ENCODE results near the gene ZNF440.
"Not testable (repeated sequence)": the region's sequence is repeated elsewhere in the genome, so short reads cannot be mapped to it uniquely, and the experiment has no call there.

The ZNF440 gene

DNA sequence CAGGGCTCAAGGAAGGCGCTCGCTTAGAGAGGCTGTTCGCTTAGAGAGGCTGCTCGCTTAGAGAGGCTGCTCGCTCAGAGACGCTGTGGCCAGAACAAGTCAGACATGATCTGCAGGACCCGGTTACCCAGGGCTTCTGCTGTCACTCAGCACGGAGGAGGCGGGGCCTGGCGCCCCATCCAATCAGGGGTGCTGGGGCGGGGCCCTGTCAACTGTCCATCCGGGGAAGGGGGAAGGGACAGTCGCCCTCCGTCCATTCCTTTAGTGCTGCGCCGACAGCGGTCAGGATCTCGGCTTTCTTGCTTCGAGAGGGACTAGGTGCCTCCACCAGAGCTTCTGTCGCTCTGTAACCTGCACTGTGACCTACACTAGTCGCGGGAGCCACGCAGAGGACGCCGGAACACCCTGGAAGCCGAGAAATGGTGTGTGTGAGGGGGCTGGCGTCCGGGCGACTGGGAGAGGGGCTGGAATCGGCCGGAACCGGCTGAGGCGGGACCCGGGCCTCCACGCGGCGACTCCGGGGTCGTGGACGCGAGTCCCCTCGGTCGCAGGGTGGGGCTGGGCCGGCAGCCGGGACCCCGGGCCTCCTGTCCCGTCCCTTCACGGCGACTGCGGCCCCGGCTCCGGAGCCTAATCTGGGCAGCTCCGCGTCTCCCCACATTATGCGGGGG is at the start of gene ZNF440:
ZNF440 (plus strand) TSS at position 245 of the 671 bp plus-strand sequence; CDS start at position 420, 175 bp downstream.
- DNase-seq, result peak; percentile 89

DNA sequence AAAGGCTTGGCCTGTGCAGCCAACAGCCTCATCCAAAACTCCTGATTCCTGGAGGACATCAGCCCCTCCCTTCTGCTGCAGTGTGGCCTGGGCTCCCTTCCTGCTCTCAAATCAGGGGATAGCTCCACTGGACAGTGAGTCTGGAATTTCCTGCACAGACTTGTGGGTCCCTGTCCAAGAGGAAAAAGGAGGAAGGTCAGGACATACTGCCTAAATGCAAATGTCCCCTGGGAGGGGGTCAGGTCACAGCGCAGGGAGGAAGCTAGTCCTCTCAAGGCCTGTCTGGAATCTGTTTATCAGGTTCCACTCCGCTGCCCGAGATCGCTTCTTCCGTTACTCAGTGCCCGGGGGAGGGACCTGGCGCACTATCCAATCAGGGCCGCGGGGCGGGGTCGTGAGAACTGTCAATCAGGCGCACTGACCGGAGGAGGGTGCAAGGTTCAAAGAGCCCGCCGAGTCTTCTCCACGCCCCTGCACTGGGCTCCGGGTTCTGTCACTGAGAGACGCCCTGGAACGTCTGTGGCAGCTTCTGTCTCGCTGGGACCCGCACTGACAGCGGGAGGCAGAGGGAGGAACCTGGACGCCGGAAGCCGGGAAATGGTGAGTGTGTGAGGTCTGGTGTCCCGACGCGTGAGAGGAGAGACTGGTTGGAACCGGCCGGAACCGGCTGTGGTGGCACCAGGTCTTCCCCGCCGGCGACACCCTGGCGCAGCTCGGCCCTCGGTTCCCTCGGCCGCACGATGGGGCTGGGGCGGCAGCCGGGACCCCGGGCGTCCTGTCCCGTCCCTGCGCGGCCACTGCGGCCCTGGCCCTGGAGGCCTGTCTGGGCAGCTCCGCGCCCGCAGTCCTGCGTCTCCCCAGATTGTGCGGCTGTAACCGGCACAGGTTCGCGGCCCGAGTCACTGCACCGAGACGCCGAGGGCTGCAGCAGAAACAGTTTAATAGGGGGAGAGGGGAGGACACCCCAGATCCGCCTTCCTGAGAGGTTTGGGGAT is 47.2 kb upstream of the ZNF440 start, which contains the start of gene ZNF441:
ZNF441 (plus strand) TSS at position 404 of the 995 bp plus-strand sequence; CDS start at position 598, 194 bp downstream.
- DNase-seq, result peak; percentile 93

DNA sequence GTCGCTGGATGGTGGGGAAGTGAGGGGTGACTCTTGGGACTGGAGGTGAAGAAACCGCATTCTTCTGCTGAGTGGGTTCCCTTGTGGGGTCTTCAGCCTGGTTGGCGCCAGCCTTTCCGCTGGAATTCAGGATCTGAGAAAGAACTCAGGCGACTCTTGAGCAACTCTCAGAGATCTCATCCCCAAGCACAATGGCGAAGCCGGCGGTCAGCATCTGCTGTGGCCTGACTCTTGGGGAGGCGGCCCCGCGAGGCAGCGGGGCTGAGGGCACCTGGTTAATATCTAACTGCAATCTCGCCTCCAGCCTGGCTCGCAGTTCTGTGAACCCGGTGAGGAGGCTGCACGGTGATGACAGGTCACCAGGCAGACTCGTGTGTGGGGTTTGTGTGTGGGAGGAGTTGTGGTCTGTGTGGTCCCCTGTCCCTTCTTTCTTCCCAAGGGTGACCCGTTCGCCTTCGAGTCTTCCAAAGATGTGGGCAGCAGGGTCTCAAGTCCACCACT is 46.4 kb upstream of the ZNF440 start:
- DNase-seq, result peak; percentile 12

DNA sequence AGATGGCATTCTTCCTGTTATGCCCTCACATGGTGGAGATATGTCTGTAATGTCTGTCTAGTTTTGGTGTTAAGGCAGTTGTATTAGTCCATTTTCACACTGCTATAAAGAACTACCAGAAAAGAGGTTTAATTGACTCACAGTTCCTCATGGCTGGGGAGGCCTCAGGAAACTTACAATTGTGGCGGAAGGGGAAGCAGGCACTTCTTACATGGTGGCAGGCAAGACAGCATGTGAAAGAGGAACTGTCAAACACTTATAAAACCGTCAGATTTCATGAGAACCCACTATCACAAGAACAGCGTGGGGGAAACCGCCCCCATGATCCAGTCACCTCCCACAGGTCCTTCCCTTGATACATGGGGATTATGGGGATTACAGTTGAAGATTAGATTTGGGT is 44.1 kb upstream of the ZNF440 start:
- DNase-seq, result no peak

DNA sequence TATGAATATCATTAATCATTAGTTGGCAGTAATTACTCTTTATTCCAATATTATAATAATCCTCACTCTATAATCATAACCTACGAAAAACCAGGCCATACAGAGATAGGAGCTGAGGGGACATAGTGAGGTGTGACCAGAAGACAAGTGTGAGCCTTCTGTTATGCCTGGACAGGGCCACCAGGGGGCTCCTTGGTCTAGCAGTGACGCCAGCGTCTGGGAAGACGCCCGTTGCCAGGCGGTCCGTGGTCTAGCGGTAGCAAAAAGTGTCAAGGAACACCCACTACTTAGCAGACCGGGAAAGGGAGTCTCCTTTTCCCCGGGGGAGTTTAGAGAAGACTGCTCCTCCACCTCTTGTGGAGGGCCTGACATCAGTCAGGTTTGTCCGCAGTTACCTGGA is 42.6 kb upstream of the ZNF440 start:
- DNase-seq, result not testable (repeated sequence)

DNA sequence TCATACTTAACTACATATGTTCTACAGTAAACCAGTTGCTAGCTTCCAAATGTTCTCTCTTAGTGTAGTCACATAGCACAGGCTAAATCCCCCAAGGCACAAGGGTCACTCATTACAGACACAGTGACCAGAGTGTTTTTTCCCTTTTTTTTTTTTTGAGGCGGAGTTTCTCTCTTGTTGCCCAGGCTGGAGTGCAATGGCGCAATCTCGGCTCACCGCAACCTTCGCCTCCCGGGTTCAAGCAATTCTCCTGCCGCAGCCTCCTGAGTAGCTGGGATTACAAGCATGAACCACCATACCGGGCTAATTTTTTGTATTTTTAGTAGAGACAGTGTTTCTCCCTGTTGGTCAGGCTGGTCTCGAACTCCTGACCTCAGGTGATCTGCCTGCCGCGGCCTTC is 37.4 kb upstream of the ZNF440 start:
- not testable (repeated sequence) for DNase-seq

DNA sequence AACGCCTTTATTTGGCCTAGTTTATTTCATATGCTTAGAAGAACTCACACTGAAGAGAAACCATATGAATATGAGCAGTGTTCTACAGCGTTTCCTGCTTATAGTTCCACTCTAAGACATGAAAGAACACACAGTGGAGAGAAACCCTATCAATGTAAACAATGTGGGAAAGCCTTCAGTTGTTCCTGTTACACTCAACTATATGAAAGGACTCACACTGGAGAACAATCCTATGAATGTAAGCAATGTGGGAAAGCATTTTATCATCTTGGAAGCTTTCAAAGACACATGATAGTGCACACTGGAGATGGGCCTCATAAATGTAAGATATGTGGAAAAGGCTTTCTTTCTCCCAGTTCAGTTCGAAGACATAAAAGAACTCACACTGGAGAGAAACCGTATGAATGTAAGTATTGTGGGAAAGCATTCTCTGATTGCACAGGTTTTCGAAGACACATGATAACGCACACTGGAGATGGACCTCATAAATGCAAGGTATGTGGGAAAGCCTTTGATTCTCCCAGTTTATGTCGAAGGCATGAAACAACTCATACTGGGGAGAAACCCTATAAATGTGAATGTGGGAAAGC is 33.5 kb upstream of the ZNF440 start:
- DNase-seq, result no peak

DNA sequence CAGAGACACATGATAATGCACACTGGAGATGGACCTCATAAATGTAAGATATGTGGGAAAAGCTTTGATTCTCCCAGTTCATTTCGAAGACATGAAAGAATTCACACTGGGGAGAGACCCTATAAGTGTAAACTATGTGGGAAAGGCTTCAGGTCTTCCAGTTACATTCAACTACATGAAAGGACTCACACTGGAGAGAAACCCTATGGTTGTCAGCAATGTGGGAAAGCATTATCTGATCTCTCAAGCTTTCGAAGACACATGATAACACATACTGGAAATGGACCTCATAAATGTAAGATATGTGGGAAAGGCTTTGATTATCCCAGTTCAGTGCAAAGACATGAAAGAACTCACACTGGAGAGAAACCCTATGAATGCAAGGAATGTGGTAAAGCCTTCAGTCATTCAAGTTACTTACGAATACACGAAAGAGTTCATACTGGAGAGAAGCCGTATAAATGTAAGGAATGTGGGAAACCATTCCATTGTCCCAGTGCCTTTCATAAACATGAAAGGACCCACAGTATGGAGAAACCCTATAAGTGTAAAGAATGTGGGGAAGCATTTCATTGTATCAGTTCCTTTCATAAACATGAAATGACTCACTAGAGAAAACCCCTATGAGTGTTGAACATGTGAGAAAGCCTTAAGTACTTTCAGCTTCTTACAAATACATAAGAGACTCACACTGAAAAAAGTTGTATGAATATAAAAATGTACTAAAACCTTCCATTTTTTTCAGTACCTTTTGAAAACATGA is 32.6 kb upstream of the ZNF440 start:
- DNase-seq, result peak; percentile 8

DNA sequence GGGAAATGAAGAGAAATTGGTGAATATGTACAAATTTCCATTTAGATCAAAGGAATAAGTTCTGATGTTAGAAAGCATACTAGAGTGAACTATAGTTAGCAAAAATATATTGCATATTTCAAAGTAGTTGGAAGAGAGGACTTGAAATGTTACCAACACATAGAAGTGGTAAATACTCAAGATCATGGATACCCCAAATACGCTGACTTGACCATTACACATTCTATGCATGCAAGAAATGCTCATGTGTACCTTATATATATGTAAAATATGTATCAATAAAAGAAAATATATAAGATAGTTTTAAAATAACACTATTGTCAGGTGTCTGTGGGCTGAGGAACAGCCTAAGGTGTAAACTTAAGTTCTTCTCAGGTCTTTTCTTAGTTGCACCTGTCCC is 30.3 kb upstream of the ZNF440 start:
- no peak for DNase-seq

DNA sequence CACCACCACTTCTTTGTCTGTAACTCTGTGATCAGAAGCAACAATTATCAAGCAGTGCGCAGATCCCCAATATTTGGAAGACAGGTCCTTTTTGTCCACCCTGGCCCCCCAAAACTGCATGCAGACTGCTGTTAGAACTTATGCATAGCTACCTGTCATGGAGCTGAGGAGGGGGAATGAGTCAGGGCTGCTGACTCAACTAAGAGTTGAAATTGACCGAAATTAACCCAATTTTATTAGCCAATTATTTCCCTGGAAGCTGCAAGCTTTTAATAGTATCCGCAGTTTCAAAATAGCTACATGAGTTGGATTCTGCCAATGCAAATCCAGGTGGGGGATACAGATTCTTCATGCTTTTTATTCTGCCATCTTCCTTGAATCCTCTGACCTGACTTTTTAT is 29.7 kb upstream of the ZNF440 start:
- DNase-seq, result no peak

DNA sequence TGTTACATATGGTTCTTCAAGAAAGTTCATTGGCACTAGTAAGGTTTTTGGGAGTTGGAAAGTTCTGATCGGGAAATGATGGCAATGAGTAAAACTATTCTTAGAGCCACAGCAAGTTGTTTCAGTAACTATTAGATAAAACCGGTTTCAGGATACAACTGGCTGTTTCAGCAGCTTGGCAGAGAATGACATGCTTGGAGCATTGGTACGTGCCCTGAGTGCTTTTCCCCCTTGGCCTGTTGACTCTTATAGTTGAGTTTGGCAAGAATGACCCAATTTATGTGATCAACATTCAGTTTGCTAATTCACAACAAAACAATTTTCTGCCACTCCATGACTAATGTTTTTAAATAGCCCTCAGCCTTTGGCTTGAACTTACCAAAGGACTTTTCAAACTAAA is 26.5 kb upstream of the ZNF440 start:
- no peak for DNase-seq

DNA sequence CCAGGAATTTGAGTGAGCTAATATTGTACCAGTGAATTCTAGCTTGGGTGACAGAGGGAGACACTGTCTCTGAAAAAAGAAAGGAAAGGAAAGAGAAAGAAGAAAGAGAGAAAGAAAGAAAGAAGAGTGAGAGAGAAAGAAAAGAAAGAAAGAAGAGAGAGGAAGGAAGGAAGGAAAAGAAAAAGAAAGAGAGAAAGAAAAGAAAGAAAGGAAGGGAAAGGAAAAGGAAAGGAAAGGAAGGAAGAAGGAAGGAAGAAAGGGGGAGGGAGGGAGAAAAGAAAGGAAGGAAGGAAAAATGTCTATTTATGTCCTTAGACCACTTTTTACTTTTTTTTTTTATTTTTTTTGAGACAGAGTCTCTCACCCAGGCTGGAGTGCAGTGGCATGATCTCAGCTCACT is 21.1 kb upstream of the ZNF440 start:
- DNase-seq, result no peak

DNA sequence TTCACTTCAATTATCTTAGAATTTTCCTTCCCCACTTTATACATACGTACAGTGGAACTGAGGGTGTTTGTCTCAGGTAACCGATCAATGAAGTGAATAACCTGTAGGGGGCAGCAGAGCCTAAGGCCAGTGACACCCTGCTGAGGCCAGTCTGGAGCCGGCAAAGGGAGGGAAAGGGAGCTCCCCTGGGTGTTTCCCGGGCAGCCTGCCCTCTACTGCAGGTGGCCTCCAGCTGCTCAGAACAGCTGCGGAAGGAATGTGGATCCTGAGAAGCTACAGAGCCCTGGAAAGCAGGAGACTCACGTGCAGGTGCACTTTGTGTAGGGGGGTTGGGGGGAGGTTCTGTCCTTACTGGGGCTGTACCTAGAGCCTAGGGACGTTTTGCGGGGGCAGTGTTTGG is 16.6 kb upstream of the ZNF440 start:
- DNase-seq, result peak; percentile 84

DNA sequence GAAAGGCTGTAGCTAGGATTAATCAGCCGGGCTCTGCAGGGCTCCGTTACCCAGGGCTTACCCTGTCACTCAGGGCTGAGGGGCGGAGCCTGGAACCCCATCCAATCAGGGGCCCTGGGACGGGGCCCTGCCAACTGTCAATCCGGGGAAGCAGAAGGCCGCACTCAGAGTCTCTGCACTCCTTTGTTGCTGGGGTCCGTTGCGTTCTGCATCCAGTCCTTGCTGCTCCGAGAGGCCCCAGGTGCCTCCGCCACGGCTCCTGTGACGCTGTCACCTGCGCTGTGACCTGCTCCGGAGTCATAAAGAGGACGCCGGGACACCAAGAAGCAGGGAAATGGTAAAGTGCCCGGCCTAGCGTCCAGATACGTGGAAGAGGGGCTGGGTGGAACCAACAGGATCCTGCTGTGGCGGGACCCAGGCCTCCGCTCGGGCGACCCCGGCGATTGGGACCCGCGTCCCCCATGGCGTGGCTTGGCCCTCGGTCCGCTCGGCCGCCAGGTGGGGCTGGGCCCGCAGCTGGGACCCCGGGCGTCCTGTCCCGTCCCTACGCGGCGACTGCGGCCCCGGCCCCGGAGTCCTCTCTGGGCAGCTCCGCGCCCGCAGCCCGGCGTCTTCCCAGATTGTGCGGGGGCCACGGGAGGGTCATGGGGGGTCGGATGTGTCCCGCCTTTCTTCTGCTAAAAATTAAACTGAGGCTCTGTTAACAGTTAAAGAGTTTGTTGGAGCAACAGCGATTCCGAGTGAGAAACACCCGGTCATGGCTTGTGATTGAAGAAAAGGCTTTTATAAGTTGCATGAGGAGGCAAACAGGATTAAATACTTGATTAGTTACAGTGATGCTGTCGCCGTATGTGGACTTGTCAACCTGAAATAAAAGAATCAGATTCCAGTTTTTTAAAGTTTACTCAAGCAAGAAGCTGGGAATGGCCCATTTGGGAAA is 15.4 kb upstream of the ZNF440 start, which contains the start of gene ZNF491:
ZNF491 (plus strand) TSS at position 133 of the 940 bp plus-strand sequence. CDS start 7,431 bp downstream, outside the sequence.
- peak; percentile 84 for DNase-seq

DNA sequence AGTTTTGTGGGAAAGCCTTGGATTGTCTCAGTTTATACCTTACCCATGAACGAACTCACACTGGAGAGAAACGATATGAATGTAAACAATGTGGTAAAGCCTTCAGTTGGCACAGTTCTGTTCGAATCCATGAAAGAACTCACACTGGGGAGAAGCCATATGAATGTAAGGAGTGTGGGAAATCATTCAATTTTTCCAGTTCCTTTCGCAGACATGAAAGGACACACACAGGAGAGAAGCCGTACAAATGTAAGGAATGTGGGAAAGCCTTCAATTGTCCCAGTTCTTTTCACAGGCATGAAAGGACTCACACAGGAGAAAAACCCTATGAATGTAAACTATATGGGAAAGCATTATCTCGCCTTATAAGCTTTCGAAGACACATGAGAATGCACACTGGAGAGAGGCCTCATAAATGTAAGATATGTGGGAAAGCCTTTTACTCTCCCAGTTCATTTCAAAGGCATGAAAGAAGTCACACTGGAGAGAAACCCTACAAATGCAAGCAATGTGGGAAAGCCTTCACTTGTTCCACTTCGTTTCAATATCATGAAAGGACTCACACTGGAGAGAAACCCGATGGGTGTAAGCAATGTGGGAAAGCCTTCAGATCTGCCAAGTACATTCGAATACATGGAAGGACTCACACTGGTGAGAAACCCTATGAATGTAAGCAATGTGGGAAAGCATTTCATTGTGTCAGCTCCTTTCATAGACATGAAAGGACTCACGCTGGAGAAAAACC is 7.5 kb upstream of the ZNF440 start:
- no peak for DNase-seq

DNA sequence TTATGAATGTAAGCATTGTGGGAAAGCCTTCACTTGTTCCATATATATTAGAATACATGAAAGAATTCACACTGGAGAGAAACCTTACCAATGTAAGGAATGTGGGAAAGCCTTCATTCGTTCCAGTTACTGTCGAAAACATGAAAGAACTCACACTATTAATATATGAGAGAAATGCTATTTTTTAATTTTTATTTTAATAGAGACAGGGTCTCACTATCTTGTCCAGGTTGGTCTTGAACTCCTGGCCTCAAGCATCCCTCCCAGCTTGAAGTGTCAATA is 7.0 kb upstream of the ZNF440 start:
- DNase-seq, result no peak

DNA sequence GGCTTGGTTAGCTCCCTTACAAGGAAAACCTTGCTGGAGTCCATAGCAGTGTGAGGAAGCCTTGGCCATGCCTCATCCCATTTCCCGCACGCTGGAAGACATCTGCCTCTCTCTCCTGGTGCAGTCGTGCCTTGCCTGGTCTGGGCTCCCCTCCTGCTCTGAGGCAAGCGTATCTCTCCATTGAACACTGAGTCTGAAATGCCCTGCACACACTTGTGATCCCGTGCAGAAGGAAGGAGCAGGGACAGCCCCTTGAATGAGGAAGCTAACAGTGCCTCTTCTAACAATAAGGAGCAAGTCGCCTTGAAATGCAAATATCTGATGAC is 407 bp upstream of the ZNF440 start:
- DNase-seq, result no peak

DNA sequence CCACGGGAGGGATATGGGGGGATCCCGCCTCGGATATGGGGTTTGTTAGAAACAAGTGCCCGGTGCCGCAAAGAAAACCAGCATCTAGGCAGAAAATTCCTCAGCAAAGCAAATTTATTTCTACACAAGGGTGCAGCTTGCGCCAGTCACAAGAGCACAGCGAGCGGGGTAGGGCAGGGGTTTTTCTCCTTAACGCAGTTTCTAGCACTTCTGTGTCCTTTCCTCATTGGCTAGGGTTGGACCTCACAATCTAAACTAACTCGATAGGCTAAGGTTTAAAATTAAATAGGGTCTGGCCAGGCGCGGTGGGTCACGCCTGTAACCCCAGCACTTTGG is 595 bp downstream of the ZNF440 start:
- peak; percentile 25 for DNase-seq

DNA sequence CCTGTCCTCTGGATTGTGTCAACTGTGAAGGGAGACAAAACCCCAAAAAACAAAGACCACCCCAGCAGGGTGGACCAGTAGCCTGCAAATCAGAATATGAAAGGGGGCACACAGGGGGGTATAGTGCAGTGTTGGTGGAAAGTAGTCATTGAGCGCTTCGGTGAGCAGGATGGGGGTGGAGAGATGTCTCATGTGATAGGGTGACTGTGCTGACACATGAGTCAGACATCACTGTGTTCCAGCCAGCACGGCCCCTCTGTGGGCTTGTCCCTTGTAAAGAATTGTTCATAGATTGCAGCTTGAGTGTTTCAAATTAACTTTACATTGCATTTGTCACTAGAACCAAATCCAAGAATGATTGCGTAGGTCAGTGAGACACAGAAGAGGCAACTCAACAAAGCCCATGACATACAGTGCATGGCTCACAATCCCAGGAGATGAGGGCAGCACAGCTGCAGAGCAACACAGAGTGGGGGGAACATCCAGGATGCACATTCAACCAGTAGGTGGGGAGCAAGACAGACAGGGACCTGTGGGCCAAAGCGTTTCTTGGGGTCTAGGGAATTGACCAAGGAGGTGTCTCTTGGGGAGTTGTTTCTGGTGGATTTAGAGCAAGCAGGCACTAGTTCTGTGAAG is 7.5 kb downstream of the ZNF440 start:
- DNase-seq, result peak; percentile 39
